GM10266 (cell line): ENCODE data around the gene GOLGA3.

Experiments
- DNase-seq: peaks from one replicate; pipeline ENCODE4 v3.0.0; 2012; ENCODE audit errors: extremely low spot score
- TF ChIP-seq, protein P1 (sequence below): IDR thresholded peaks from 2 replicates; pipeline ENCODE4 v1.5.1; 2012; ENCODE audit warnings: mild to moderate bottlenecking, low read depth; ENCODE audit not compliant: control insufficient read depth, insufficient read depth; ENCODE audit errors: missing control alignments

GOLGA3 gene

GRCh38 chr12:132729541-132730320 is 98.9 kb downstream of the GOLGA3 start:
- no peak for DNase-seq
- TF ChIP-seq, protein P1, sequence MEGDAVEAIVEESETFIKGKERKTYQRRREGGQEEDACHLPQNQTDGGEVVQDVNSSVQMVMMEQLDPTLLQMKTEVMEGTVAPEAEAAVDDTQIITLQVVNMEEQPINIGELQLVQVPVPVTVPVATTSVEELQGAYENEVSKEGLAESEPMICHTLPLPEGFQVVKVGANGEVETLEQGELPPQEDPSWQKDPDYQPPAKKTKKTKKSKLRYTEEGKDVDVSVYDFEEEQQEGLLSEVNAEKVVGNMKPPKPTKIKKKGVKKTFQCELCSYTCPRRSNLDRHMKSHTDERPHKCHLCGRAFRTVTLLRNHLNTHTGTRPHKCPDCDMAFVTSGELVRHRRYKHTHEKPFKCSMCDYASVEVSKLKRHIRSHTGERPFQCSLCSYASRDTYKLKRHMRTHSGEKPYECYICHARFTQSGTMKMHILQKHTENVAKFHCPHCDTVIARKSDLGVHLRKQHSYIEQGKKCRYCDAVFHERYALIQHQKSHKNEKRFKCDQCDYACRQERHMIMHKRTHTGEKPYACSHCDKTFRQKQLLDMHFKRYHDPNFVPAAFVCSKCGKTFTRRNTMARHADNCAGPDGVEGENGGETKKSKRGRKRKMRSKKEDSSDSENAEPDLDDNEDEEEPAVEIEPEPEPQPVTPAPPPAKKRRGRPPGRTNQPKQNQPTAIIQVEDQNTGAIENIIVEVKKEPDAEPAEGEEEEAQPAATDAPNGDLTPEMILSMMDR, result no peak

DNA sequence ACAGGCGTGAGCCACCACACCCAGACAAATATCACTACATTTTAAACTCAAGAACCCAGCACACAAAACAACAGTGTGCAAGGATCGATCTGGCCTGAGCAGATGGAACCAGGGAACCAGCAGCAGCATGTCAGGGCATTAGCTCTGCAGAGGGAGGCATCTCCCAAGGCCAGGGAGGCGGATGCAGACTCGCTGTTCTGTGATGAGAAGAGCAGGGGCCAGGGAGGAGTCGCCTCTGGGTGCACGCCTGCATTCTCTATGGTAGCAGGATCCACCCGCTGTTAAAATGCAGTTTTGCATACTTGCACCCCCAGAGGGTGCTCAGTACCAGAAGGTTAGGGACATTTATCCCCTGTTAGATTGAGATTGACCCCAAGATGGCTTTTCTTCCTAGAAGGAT is 100.2 kb downstream of the GOLGA3 start:
- DNase-seq, result no peak
- TF ChIP-seq, protein P1, result no peak

- DNase-seq, result no peak
- TF ChIP-seq, protein P1, result no peak
Measured at GRCh38 chr12:132727091-132727794, 101.4 kb downstream of the GOLGA3 start.

GRCh38 chr12:132726386-132726785 is 102.3 kb downstream of the GOLGA3 start:
- TF ChIP-seq, protein P1, result no peak
- no peak for DNase-seq

GRCh38 chr12:132724506-132725241 is 104.0 kb downstream of the GOLGA3 start:
- no peak for DNase-seq
- TF ChIP-seq, protein P1, result no peak

DNA sequence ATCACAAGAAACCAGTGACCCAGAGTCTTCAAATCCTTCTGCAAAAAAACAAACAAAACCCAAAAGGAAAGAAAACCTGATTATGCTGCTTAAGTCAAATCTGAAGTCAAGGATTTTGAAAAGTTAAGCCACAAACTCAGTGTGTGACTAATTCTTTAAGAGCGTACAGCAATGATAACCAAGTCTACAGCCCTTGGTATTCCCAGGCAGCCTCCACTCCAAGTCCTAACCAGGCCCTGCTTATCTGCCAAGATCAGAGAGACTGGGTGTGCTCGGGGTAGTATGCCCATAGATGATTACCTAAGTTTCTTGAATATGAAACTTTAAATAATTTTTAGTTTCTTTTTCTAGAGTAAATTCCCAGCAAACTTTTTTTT is 104.9 kb downstream of the GOLGA3 start:
- DNase-seq, result no peak
- TF ChIP-seq, protein P1, result no peak
